IPS-NIHi11 (cell line): Measurements from ENCODE around the gene SVBP.
"Not testable (repeated sequence)": the region's sequence is repeated elsewhere in the genome, so short reads cannot be mapped to it uniquely, and the experiment has no call there.

Source experiments
- DNase-seq: peaks from one replicate; pipeline ENCODE4 v3.0.0; 2012; ENCODE audit warnings: mixed read lengths, low spot score

Gene SVBP

GRCh38 chr1:42816585-42817439 lies at the start of gene SVBP, which contains the start of gene ERMAP:
Gene SVBP (minus strand): TSS chr1:42817397. CDS start chr1:42816544, 853 bp downstream.
Gene ERMAP (plus strand): TSS chr1:42817122. CDS start chr1:42830449, 13,327 bp downstream.
- peak; percentile 97 for DNase-seq

DNA sequence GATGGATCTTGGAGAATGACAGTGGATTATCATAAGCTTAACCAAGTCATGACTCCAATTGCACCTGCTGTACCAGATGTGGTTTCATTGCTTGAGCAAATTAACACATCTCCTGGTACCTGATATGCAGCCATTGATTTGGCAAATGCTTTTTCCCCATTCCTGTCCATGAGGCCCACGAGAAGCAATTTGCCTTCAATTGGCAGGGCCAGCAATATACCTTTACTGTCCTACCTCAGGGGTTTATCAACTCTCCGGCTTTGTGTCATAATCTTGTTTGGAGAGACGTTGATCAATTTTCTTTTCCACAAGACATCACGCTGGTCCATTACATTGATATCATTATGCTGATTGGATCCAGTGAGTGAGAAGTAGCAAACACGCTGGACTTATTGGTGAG lies 49.4 kb upstream of the SVBP start:
- no peak for DNase-seq

GRCh38 chr1:42861014-42861399 lies 43.8 kb upstream of the SVBP start:
- DNase-seq, result no peak

- no peak for DNase-seq
Observed at GRCh38 chr1:42860339-42861013, 43.3 kb upstream of the SVBP start.

DNA sequence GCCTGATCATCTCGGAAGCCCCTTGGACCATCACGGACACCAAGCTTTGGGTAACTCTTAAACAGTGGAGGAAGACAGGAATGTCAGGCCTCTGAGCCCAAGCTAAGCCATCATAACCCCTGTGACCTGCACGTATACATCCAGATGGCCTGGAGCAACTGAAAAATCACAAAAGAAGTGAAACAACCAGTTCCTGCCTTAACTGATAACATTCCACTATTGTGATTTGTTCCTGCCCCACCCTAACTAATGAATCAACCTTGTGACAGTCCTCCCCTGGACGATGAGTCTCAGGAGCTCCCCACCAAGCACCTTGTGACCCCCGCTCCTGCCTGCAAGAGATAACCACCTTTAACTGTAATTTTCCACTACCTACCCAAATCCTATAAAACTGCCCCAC lies 42.2 kb upstream of the SVBP start:
- not testable (repeated sequence) for DNase-seq

DNA sequence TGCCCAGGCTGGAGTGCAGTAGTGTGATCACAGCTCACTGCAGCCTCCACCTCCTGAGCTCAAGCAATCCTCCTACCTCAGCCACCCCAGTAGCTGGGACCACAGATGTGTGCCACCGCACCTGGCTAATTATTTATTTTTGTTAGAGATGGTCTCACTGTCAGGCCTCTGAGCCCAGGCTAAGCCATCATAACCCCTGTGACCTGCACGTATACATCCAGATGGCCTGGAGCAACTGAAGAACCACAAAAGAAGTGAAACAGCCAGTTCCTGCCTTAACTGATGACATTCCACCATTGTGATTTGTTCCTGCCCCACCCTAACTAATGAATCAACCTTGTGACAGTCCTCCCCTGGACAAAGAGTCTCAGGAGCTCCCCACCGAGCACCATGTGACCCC lies 39.4 kb upstream of the SVBP start:
- not testable (repeated sequence) for DNase-seq

- DNase-seq, result no peak
Observed at GRCh38 chr1:42853116-42853884, 36.1 kb upstream of the SVBP start.

- DNase-seq, result no peak
Observed at GRCh38 chr1:42852608-42852980, 35.4 kb upstream of the SVBP start.

DNA sequence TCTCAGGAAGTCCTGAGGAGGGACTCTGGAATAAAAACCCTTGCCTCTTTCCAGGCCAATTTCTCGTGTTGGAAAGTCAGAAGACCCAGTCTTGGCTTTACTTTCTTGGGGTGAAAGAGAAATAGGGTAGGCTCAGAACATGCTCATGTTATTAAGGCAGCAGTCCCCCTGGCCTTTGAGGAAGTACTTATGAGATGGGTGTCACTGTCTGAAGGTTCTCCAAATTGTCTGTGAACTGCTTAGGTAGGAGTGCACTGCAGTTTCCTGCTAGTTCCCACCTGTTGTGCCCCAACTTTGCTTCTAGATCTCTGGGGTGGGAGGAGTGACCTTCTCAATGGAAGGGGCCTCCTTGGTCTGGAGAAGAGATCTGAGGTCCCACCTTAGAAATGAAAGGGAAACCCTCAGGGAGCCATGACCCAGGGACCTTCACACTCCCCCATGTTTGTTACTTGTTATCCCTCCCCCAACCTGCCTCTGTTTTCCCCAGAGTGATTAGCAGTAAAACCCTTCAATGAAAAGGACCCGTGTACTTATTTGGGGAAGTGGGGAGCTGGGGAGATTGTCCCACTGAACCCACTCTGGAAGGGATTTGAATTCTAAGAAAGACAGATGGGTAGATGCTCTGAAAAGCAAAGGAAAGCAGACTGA lies 34.9 kb upstream of the SVBP start:
- no peak for DNase-seq

GRCh38 chr1:42851420-42851819 lies 34.2 kb upstream of the SVBP start:
- DNase-seq, result no peak

DNA sequence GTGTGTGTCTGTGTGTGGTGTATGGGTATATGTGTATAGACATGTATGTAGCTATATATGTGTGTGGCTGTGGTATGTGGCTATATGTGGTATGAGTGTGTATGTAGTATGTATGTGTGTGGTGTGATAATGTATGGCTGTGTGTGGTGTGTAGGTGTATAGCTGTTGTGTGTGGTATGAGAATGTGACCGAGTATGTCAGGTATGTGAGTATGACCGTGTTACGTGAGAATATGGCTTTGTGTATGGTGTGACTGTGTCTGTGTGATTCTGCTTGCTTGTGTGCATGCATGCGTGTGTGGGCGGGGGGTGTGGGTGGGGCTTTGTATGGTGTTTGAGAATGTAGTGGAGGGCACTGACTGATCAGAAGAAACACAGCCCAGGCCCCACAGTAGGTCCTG lies 32.7 kb upstream of the SVBP start:
- no peak for DNase-seq

GRCh38 chr1:42848823-42849537 lies 31.8 kb upstream of the SVBP start:
- no peak for DNase-seq

GRCh38 chr1:42847721-42848460 lies 30.7 kb upstream of the SVBP start:
- no peak for DNase-seq

- no peak for DNase-seq
Observed at GRCh38 chr1:42847111-42847595, 30.0 kb upstream of the SVBP start.

GRCh38 chr1:42846257-42847110 lies 29.3 kb upstream of the SVBP start, which contains the start of gene ZNF691:
Gene ZNF691 (plus strand): TSS chr1:42846613. CDS start chr1:42849659, 3,046 bp downstream.
- DNase-seq, result peak; percentile 99

- peak; percentile 24 for DNase-seq
Observed at GRCh38 chr1:42845866-42846256, 28.7 kb upstream of the SVBP start.

- no peak for DNase-seq
Observed at GRCh38 chr1:42845193-42845592, 28.0 kb upstream of the SVBP start.

GRCh38 chr1:42844592-42845140 lies 27.5 kb upstream of the SVBP start:
- DNase-seq, result no peak
